AG04450 (cell line): ENCODE data around the gene PAK3. TPM values are rescaled to one million over a fixed set of nuclear protein-coding genes. Genes with fewer than 3 reads are reported as not detected.

Experiments
- CTCF ChIA-PET: fragments of 300-600, 350-600 bp; formaldehyde crosslinking; extraction: SDS; loops from one replicate; lab custom pipeline; 2022; ENCODE audit warnings: antibody characterized with exemption, inconsistent platforms; lab: Charles Lee
- POLR2A ChIA-PET: fragments of 350-600 bp; formaldehyde crosslinking; extraction: SDS; loops from one replicate; lab custom pipeline; 2021; ENCODE audit warnings: antibody characterized with exemption, inconsistent platforms; lab: Yijun Ruan, JAX
- DNase-seq: peaks from one replicate; pipeline ENCODE4 v3.0.0-alpha.2; 2011; ENCODE audit warnings: low read depth, low spot score
- H3K27ac ChIP-seq: one replicate; pipeline ENCODE4 v1.5.1; 2012; ENCODE audit warnings: low read depth, low read length, control low read depth
- H3K27me3 ChIP-seq: one replicate; pipeline ENCODE4 v1.6.0; 2012; ENCODE audit warnings: low read length; ENCODE audit not compliant: control insufficient read depth, insufficient read depth
- H3K4me3 ChIP-seq: 2 replicates; pipeline ENCODE4 v1.5.1; 2011; ENCODE audit warnings: mild to moderate bottlenecking, low read depth, low read length, control low read depth
- H3K9me3 ChIP-seq: 2 replicates; pipeline ENCODE4 v1.5.1; 2012; ENCODE audit warnings: low read length; ENCODE audit not compliant: control insufficient read depth, insufficient read depth
- CTCF ChIP-seq: IDR thresholded peaks from 2 replicates; pipeline ENCODE4 v1.5.1; 2011; ENCODE audit warnings: low read depth, low read length, control low read depth, inconsistent platforms
- polyA plus RNA-seq: library from polyadenylated mRNA; depleted of rRNA; stranded (reverse); fragments of >200 nt; gene quantifications from 2 replicates; pipeline ENCODE4 v1.2.3, GENCODE V29; 2011

The PAK3 gene
- polyA plus RNA-seq, 1 experiment = 0.66 TPM

- no peak for TF ChIP-seq CTCF
- ChIA-PET POLR2A (no interaction called here), CTCF (no interaction called here)
Measured at GRCh38 chrX:111151764-111152163, 55.8 kb downstream of the PAK3 start.

GRCh38 chrX:111159232-111159631 is 63.2 kb downstream of the PAK3 start:
- no peak overlapping the region for H3K4me3 ChIP-seq
- POLR2A ChIA-PET = no interaction called here
- DNase-seq = no peak
- H3K27ac ChIP-seq = no peak overlapping the region
- no peaks in the 10 kb centered on the region for H3K27me3 ChIP-seq
- CTCF ChIA-PET = no interaction called here
- TF ChIP-seq CTCF = no peak
- H3K9me3 ChIP-seq = no peaks in the 10 kb centered on the region

More at GRCh38 chrX:111151764-111152163, 55.8 kb downstream of the PAK3 start:
- H3K27ac ChIP-seq = no peak overlapping the region
- no peak for DNase-seq
- H3K4me3 ChIP-seq = no peak overlapping the region
- H3K9me3 ChIP-seq = no peaks in the 10 kb centered on the region
- H3K27me3 ChIP-seq = no peaks in the 10 kb centered on the region

DNA sequence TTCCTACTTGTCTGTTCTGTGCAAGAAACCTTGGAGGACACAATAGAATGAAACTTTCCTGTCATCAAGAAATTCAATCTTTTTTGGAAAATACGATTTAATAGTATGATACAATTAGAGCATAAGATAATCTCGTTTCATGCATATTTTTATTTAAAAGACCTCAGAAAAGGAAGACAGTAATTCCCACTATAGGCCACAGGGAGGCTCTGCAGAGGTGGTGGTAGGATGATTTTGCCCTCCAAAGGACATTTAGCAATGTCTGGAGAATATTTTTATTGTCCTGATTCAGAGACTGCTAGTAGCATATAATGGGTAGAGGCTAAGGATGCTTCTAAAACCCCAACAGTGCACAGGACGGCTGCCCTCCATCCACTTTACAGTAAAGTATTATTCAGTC is 68.7 kb downstream of the PAK3 start:
- Histone ChIP-seq H3K27me3 (no peaks in the 10 kb centered on the region), H3K4me3 (no peak overlapping the region), H3K27ac (no peak overlapping the region), H3K9me3 (no peaks in the 10 kb centered on the region)
- ChIA-PET CTCF (no interaction called here), POLR2A (no interaction called here)
- DNase-seq = no peak
- no peak for TF ChIP-seq CTCF

GRCh38 chrX:111165902-111166301 is 69.9 kb downstream of the PAK3 start:
- ChIA-PET POLR2A (no interaction called here), CTCF (no interaction called here)
- no peak overlapping the region for H3K4me3 ChIP-seq

DNA sequence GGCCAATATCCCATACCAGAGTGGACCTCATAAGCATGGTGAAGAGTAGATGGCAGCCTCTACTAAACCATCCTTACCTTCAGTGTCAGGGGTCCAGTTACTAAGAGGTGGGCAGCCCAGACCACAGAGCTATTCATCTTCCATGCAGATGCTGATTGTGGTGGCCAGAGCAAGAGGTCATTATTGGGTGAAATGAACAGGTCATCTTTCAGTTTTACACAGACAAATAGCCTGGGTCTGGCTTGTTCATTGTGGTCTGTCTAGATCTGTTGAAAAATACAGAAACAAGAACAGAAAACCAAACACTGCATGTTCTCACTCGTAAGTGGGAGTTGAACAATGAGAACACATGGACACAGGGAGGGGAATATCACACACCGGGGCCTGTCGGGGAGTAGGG is 71.3 kb downstream of the PAK3 start:
- H3K9me3 ChIP-seq = no peaks in the 10 kb centered on the region
- H3K4me3 ChIP-seq = no peak overlapping the region
- POLR2A ChIA-PET = no interaction called here
- TF ChIP-seq CTCF = no peak
- DNase-seq = no peak
- no peak overlapping the region for H3K27ac ChIP-seq
- no peaks in the 10 kb centered on the region for H3K27me3 ChIP-seq
- CTCF ChIA-PET = no interaction called here

More at GRCh38 chrX:111165902-111166301, 69.9 kb downstream of the PAK3 start:
- TF ChIP-seq CTCF = no peak
- Histone ChIP-seq H3K27ac (no peak overlapping the region), H3K27me3 (no peaks in the 10 kb centered on the region), H3K9me3 (no peaks in the 10 kb centered on the region)
- DNase-seq = no peak
